CD4-positive, alpha-beta T cell treated with Interleukin-21 for 1 hour (primary cell): ENCODE measurements around the gene SSNA1.
A peak's percentile ranks its signal among the peaks of the same experiment; 100 is the strongest.

Experiments used
- DNase-seq: peaks from one replicate; pipeline ENCODE4 v3.0.0-alpha.2; 2020

Gene SSNA1

GRCh38 chr9:137185921-137186320 is 2.6 kb upstream of the SSNA1 start:
- no peak for DNase-seq

GRCh38 chr9:137186385-137186784 is 2.1 kb upstream of the SSNA1 start:
- no peak for DNase-seq

- DNase-seq: no peak
Measured at GRCh38 chr9:137187386-137187785, 1.1 kb upstream of the SSNA1 start.

GRCh38 chr9:137188086-137188489 is 388 bp upstream of the SSNA1 start:
- DNase-seq: no peak

GRCh38 chr9:137189297-137190295 is 1.1 kb downstream of the SSNA1 start:
- DNase-seq: no peak

GRCh38 chr9:137190315-137190856 is 1.9 kb downstream of the SSNA1 start:
- no peak for DNase-seq

- DNase-seq: no peak
Measured at GRCh38 chr9:137191245-137191644, 2.8 kb downstream of the SSNA1 start.

GRCh38 chr9:137191691-137192447 is 3.4 kb downstream of the SSNA1 start:
- no peak for DNase-seq

- DNase-seq: no peak
Measured at GRCh38 chr9:137192448-137192780, 3.9 kb downstream of the SSNA1 start.

GRCh38 chr9:137192859-137193258 is 4.4 kb downstream of the SSNA1 start:
- DNase-seq: no peak

- DNase-seq: no peak
Measured at GRCh38 chr9:137193771-137194170, 5.3 kb downstream of the SSNA1 start.

GRCh38 chr9:137194388-137194787 is 5.9 kb downstream of the SSNA1 start:
- no peak for DNase-seq

GRCh38 chr9:137194909-137195308 is 6.4 kb downstream of the SSNA1 start:
- no peak for DNase-seq

- DNase-seq: no peak
Measured at GRCh38 chr9:137195525-137196220, 7.2 kb downstream of the SSNA1 start.

GRCh38 chr9:137198051-137198901 is 9.8 kb downstream of the SSNA1 start:
- DNase-seq: no peak

GRCh38 chr9:137198902-137199283 is 10.4 kb downstream of the SSNA1 start:
- no peak for DNase-seq

- no peak for DNase-seq
Measured at GRCh38 chr9:137199411-137200121, 11.1 kb downstream of the SSNA1 start.

- DNase-seq: peak; percentile 99
Measured at GRCh38 chr9:137200311-137201204, 12.1 kb downstream of the SSNA1 start, which contains the start of gene TPRN. TPRN (minus strand) TSS chr9:137200741; CDS start chr9:137200711, 30 bp downstream.

GRCh38 chr9:137201205-137201868 is 12.9 kb downstream of the SSNA1 start:
- DNase-seq: no peak

GRCh38 chr9:137202966-137203365 is 14.5 kb downstream of the SSNA1 start:
- no peak for DNase-seq
